Panc1 (cell line): ENCODE data around the gene MED9.

Experiments used
- POLR2AphosphoS5 ChIP-seq: IDR thresholded peaks from 2 replicates; pipeline ENCODE4 v1.6.1; 2012; ENCODE audit warnings: mild to moderate bottlenecking, low read depth, low read length, moderate library complexity
- TF ChIP-seq, protein P1 (sequence below), 2 experiments: IDR thresholded peaks; 2 replicates each; pipeline ENCODE4 v1.6.1; 2011 to 2012; ENCODE audit warnings: low read depth in 2 of 2, control low read depth in 1 of 2, low read length in 1 of 2, mild to moderate bottlenecking in 1 of 2, moderate library complexity in 1 of 2; ENCODE audit not compliant: insufficient read depth in 1 of 2
- TF ChIP-seq, protein P2 (sequence below): fragments of 450-650 bp; IDR thresholded peaks from 2 replicates; pipeline ENCODE4 v1.5.1; 2017; ENCODE audit warnings: mild to moderate bottlenecking

DNA sequence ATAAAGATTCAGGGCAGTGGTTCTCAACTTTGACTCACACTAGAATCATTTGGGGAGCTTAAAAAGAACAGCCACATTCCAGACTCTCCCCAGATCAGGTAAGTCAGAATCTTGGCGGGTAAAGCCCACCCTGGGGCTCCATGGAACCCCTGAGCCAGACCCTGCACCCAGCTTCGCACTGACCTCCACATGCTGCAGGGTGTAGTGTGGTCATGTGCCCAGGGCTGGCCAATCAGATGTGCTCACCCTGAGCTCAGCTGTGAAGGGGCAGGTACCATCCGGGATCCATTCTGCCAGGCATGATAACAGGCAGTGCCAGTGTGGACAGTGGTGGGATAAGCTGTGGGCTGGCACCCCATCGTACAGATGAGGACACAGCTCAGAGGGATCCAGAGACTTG is 28.1 kb upstream of the MED9 start:
- TF ChIP-seq, protein P1, sequence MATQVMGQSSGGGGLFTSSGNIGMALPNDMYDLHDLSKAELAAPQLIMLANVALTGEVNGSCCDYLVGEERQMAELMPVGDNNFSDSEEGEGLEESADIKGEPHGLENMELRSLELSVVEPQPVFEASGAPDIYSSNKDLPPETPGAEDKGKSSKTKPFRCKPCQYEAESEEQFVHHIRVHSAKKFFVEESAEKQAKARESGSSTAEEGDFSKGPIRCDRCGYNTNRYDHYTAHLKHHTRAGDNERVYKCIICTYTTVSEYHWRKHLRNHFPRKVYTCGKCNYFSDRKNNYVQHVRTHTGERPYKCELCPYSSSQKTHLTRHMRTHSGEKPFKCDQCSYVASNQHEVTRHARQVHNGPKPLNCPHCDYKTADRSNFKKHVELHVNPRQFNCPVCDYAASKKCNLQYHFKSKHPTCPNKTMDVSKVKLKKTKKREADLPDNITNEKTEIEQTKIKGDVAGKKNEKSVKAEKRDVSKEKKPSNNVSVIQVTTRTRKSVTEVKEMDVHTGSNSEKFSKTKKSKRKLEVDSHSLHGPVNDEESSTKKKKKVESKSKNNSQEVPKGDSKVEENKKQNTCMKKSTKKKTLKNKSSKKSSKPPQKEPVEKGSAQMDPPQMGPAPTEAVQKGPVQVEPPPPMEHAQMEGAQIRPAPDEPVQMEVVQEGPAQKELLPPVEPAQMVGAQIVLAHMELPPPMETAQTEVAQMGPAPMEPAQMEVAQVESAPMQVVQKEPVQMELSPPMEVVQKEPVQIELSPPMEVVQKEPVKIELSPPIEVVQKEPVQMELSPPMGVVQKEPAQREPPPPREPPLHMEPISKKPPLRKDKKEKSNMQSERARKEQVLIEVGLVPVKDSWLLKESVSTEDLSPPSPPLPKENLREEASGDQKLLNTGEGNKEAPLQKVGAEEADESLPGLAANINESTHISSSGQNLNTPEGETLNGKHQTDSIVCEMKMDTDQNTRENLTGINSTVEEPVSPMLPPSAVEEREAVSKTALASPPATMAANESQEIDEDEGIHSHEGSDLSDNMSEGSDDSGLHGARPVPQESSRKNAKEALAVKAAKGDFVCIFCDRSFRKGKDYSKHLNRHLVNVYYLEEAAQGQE (IDR thresholded peaks at IDR 0.05; ENCODE audit: insufficient read depth in 1 of 2, low read depth in 2 of 2, low read length in 1 of 2): no peak
- TF ChIP-seq POLR2AphosphoS5: no peak
- TF ChIP-seq, protein P2, sequence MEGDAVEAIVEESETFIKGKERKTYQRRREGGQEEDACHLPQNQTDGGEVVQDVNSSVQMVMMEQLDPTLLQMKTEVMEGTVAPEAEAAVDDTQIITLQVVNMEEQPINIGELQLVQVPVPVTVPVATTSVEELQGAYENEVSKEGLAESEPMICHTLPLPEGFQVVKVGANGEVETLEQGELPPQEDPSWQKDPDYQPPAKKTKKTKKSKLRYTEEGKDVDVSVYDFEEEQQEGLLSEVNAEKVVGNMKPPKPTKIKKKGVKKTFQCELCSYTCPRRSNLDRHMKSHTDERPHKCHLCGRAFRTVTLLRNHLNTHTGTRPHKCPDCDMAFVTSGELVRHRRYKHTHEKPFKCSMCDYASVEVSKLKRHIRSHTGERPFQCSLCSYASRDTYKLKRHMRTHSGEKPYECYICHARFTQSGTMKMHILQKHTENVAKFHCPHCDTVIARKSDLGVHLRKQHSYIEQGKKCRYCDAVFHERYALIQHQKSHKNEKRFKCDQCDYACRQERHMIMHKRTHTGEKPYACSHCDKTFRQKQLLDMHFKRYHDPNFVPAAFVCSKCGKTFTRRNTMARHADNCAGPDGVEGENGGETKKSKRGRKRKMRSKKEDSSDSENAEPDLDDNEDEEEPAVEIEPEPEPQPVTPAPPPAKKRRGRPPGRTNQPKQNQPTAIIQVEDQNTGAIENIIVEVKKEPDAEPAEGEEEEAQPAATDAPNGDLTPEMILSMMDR: no peak
